Measurements from ENCODE around the gene KCTD17. TPM values are rescaled to one million over a fixed set of nuclear protein-coding genes. Genes with fewer than 3 reads are reported as not detected.

Gene KCTD17
- total and polyA plus RNA-seq, 4 donors = 2.0 to 5.2 (median 3.7) TPM

- Histone ChIP-seq H3K9me3 (ENCODE audit: control insufficient read depth in 4 of 4, low read length in 3 of 4) (no peaks in the 10 kb centered on the region), H3K9ac (ENCODE audit: low read depth in 1 of 2, low read length in 2 of 2) (no peak overlapping the region), H3K27ac (ENCODE audit: low read depth in 1 of 2, low read length in 2 of 2) (no peak overlapping the region), H3K36me3 (ENCODE audit: control insufficient read depth in 4 of 4, insufficient read depth in 3 of 4, low read depth in 1 of 4, low read length in 3 of 4) (peaks cover 0 to 39% (median 20%) of the 10 kb centered on the region in 4 donors), H3K4me1 (ENCODE audit: control insufficient read depth in 4 of 4, insufficient read depth in 4 of 4, low read length in 3 of 4) (peaks cover 0 to 7% (median 0%) of the 10 kb centered on the region in 4 donors), H3K27me3 (ENCODE audit: control insufficient read depth in 4 of 4, insufficient read depth in 4 of 4, low read length in 3 of 4) (no peaks in the 10 kb centered on the region), H3K4me3 (ENCODE audit: low read depth in 1 of 3, low read length in 3 of 3) (no peak overlapping the region)
- 86% methylated on average over 11 of the region's 11 CpGs for WGBS
- TF ChIP-seq HNF4G (IDR thresholded peaks at IDR 0.05) (no peak), FOXA2 (IDR thresholded peaks at IDR 0.05) (no peak), YY1 (IDR thresholded peaks at IDR 0.05) (no peak), FOXA1 (IDR thresholded peaks at IDR 0.05) (no peak), EGR1 (IDR thresholded peaks at IDR 0.05; ENCODE audit: low read depth in 2 of 2) (no peak), NR2F2 (IDR thresholded peaks at IDR 0.05) (no peak), TAF1 (conservative IDR thresholded peaks at IDR 0.05) (no peak), JUND (IDR thresholded peaks at IDR 0.05) (no peak), SP1 (IDR thresholded peaks at IDR 0.05) (no peak), HNF4A (conservative IDR thresholded peaks at IDR 0.05) (no peak), MAX (IDR thresholded peaks at IDR 0.05) (no peak), RXRA (IDR thresholded peaks at IDR 0.05) (no peak)
- TF ChIP-seq, protein P1, sequence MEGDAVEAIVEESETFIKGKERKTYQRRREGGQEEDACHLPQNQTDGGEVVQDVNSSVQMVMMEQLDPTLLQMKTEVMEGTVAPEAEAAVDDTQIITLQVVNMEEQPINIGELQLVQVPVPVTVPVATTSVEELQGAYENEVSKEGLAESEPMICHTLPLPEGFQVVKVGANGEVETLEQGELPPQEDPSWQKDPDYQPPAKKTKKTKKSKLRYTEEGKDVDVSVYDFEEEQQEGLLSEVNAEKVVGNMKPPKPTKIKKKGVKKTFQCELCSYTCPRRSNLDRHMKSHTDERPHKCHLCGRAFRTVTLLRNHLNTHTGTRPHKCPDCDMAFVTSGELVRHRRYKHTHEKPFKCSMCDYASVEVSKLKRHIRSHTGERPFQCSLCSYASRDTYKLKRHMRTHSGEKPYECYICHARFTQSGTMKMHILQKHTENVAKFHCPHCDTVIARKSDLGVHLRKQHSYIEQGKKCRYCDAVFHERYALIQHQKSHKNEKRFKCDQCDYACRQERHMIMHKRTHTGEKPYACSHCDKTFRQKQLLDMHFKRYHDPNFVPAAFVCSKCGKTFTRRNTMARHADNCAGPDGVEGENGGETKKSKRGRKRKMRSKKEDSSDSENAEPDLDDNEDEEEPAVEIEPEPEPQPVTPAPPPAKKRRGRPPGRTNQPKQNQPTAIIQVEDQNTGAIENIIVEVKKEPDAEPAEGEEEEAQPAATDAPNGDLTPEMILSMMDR (IDR thresholded peaks at IDR 0.05; ENCODE audit: low read depth, low read length, missing input control) = no peak
- TF ChIP-seq, protein P2, sequence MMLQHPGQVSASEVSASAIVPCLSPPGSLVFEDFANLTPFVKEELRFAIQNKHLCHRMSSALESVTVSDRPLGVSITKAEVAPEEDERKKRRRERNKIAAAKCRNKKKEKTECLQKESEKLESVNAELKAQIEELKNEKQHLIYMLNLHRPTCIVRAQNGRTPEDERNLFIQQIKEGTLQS (IDR thresholded peaks at IDR 0.05) = no peak
- TF ChIP-seq, protein P3, sequence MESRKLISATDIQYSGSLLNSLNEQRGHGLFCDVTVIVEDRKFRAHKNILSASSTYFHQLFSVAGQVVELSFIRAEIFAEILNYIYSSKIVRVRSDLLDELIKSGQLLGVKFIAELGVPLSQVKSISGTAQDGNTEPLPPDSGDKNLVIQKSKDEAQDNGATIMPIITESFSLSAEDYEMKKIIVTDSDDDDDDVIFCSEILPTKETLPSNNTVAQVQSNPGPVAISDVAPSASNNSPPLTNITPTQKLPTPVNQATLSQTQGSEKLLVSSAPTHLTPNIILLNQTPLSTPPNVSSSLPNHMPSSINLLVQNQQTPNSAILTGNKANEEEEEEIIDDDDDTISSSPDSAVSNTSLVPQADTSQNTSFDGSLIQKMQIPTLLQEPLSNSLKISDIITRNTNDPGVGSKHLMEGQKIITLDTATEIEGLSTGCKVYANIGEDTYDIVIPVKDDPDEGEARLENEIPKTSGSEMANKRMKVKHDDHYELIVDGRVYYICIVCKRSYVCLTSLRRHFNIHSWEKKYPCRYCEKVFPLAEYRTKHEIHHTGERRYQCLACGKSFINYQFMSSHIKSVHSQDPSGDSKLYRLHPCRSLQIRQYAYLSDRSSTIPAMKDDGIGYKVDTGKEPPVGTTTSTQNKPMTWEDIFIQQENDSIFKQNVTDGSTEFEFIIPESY (IDR thresholded peaks at IDR 0.05) = no peak
- no peak for DNase-seq (ENCODE audit: low spot score)
Measured at GRCh38 chr22:37095113-37095512, 43.6 kb downstream of the KCTD17 start.

DNA sequence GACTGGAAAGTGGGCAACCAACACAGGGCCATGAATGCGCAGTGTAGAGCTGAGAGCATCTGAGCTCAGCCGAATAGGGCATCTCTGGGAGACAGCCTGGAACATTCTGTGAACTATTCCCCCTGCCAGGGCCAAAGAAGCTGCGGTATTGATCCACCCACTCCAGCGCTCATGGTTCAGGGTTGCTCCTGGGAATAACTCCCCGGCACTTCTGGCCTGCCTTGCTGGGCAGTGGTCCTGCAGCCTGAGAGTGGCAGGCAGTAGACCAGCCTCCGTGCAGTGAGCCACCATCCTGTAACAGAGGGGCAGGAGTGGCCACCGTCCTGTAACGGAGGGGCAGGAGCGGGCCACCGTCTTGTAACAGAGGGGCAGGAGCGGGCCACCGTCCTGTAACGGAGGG, 45.8 kb downstream of the KCTD17 start:
- no peaks in the 10 kb centered on the region for H3K9me3 ChIP-seq (ENCODE audit: control insufficient read depth in 4 of 4, low read length in 3 of 4)
- H3K9ac ChIP-seq (ENCODE audit: low read depth in 1 of 2, low read length in 2 of 2) = no peak overlapping the region
- H3K4me3 ChIP-seq (ENCODE audit: low read depth in 1 of 3, low read length in 3 of 3) = no peak overlapping the region
- 82% methylated on average over 13 of the region's 13 CpGs for WGBS
- H3K4me1 ChIP-seq (ENCODE audit: control insufficient read depth in 4 of 4, insufficient read depth in 4 of 4, low read length in 3 of 4) = peaks cover 0 to 7% (median 2%) of the 10 kb centered on the region in 4 donors
- peaks cover 2 to 49% (median 22%) of the 10 kb centered on the region in 4 donors for H3K36me3 ChIP-seq (ENCODE audit: control insufficient read depth in 4 of 4, insufficient read depth in 3 of 4, low read depth in 1 of 4, low read length in 3 of 4)
- no peak overlapping the region for H3K27ac ChIP-seq (ENCODE audit: low read depth in 1 of 2, low read length in 2 of 2)
- TF ChIP-seq REST (IDR thresholded peaks at IDR 0.05) (no peak), RAD21 (IDR thresholded peaks at IDR 0.05) (no peak), SP1 (IDR thresholded peaks at IDR 0.05) (no peak), NR2F2 (IDR thresholded peaks at IDR 0.05) (no peak), FOXA1 (IDR thresholded peaks at IDR 0.05) (no peak), HNF4A (conservative IDR thresholded peaks at IDR 0.05) (no peak), JUND (IDR thresholded peaks at IDR 0.05) (no peak), GABPA (IDR thresholded peaks at IDR 0.05 in 1 of 2, conservative IDR thresholded peaks at IDR 0.05 in 1 of 2) (no peak), MAX (IDR thresholded peaks at IDR 0.05) (no peak), RXRA (IDR thresholded peaks at IDR 0.05) (no peak), HNF4G (IDR thresholded peaks at IDR 0.05) (no peak), YY1 (IDR thresholded peaks at IDR 0.05) (no peak)
- TF ChIP-seq, protein P3 (IDR thresholded peaks at IDR 0.05) = no peak
- TF ChIP-seq, protein P1 (IDR thresholded peaks at IDR 0.05; ENCODE audit: low read depth, low read length, missing input control) = no peak
- DNase-seq (ENCODE audit: low spot score) = no peak
- no peaks in the 10 kb centered on the region for H3K27me3 ChIP-seq (ENCODE audit: control insufficient read depth in 4 of 4, insufficient read depth in 4 of 4, low read length in 3 of 4)
